HFFc6 (cell line): ENCODE data around the gene SRBD1. TPM values are rescaled to one million over a fixed set of nuclear protein-coding genes. Genes with fewer than 3 reads are reported as not detected.

Experiments used
- DNase-seq: peaks from one replicate; pipeline ENCODE4 v3.0.0-alpha.2; 2018
- H3K27ac Mint-ChIP-seq: 2 replicates; pipeline ENCODE4 v1.8.0; 2020; ENCODE audit warnings: mild to moderate bottlenecking, mixed read lengths
- H3K27me3 Mint-ChIP-seq: 2 replicates; pipeline ENCODE4 v1.8.0; 2021; ENCODE audit warnings: mild to moderate bottlenecking, moderate library complexity, mixed read lengths; ENCODE audit not compliant: insufficient read depth
- H3K36me3 Mint-ChIP-seq: 2 replicates; pipeline ENCODE4 v1.8.0; 2021; ENCODE audit warnings: low read depth, mixed read lengths
- H3K4me1 Mint-ChIP-seq: 2 replicates; pipeline ENCODE4 v1.8.0; 2020; ENCODE audit warnings: low read depth, mixed read lengths
- H3K4me3 Mint-ChIP-seq: 2 replicates; pipeline ENCODE4 v1.8.0; 2020; ENCODE audit warnings: mild to moderate bottlenecking, moderate library complexity, mixed read lengths
- H3K9me3 Mint-ChIP-seq: 2 replicates; pipeline ENCODE4 v1.8.0; 2020; ENCODE audit warnings: mild to moderate bottlenecking, mixed read lengths
- total RNA-seq, 6 experiments: library from RNA; stranded (reverse); fragmentation: NEBNext Ultra II Directional; extraction: Animal tissue kit (Norgen Biotek cat#: 25700); gene quantifications; 2 replicates in 1 of 6; 3 replicates in 5 of 6; pipeline ENCODE4 v1.2.3, GENCODE V29; 2021
- TF ChIP-seq, protein P1 (sequence below): fragments of 200-600 bp; sonication (generic); IDR thresholded peaks from 2 replicates; pipeline ENCODE4 v1.5.0; 2021; ENCODE audit warnings: antibody characterized with exemption, mild to moderate bottlenecking

Gene SRBD1
- total RNA-seq, 6 experiments from 2014 or later, result 9.5 to 13.6 (median 12.4) TPM

DNA sequence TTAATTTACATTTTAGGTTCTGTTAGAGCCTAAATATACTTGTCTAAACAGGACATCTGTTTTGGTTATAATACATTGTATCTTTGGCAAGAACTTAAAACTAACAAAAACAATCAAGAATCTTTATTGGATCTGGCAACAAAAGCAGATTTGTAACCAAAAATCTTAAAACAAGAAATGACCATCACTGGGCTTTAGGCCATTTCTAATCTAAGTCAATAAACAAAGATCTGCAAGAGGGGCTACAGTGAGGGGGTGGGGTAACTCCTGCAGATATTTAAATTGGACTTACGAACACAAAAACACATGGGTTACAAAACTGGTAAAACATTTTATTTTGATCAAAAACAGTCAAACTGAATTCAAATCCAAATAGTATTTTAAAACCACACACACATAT, 77.3 kb downstream of the SRBD1 start:
- TF ChIP-seq, protein P1, sequence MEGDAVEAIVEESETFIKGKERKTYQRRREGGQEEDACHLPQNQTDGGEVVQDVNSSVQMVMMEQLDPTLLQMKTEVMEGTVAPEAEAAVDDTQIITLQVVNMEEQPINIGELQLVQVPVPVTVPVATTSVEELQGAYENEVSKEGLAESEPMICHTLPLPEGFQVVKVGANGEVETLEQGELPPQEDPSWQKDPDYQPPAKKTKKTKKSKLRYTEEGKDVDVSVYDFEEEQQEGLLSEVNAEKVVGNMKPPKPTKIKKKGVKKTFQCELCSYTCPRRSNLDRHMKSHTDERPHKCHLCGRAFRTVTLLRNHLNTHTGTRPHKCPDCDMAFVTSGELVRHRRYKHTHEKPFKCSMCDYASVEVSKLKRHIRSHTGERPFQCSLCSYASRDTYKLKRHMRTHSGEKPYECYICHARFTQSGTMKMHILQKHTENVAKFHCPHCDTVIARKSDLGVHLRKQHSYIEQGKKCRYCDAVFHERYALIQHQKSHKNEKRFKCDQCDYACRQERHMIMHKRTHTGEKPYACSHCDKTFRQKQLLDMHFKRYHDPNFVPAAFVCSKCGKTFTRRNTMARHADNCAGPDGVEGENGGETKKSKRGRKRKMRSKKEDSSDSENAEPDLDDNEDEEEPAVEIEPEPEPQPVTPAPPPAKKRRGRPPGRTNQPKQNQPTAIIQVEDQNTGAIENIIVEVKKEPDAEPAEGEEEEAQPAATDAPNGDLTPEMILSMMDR, result no peak
- no peak for DNase-seq
- Mint-ChIP-seq H3K27me3 (no peaks in the 10 kb centered on the region; the same call in 1 of the 2 replicates), H3K4me3 (no peak overlapping the region), H3K4me1 (no peaks in the 10 kb centered on the region), H3K9me3 (no peaks in the 10 kb centered on the region), H3K27ac (no peak overlapping the region), H3K36me3 (peaks cover 5% of the 10 kb centered on the region; the same call in 1 of the 2 replicates)

DNA sequence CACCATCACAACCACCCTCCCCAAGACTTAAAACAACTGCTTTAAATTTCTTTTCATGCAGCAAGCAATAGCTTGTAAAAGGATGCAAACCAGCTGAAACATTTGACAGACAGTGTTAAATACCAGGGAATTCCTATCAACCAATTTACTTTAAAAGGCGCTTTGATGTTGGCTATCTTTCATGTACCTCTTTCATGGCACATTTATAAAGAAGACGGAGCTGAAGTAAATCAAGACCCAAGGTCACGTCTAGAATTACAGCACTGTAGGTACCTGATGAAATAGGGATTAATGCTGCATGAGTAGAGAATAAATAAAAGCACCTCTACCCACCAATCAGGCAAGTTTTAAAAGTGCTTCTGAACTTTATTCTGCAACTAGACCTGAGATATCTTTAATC, 78.9 kb downstream of the SRBD1 start:
- H3K27ac Mint-ChIP-seq, result no peak overlapping the region
- H3K36me3 Mint-ChIP-seq, result no peaks in the 10 kb centered on the region
- DNase-seq, result no peak
- TF ChIP-seq, protein P1, result no peak
- no peak overlapping the region for H3K4me3 Mint-ChIP-seq
- H3K27me3 Mint-ChIP-seq, result no peaks in the 10 kb centered on the region
- H3K9me3 Mint-ChIP-seq, result no peaks in the 10 kb centered on the region
- H3K4me1 Mint-ChIP-seq, result no peaks in the 10 kb centered on the region

DNA sequence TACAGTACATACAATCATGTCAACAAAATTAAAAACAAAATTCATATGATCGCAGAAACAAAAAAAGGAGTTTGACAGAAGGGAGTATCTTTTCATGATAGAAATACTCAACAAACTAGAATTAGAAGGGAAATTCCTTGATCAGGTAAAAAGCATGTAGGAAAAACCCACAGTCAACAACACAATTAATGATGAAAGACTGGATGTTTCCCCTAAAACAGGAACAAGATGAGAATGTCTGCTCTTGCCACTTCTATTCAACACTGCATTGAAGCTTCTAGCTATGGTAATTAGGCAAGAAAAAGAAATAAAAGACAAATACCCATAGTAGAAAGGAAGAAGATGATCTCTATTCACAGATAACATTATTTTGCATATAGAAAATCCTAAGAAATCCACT, 87.1 kb downstream of the SRBD1 start:
- H3K4me1 Mint-ChIP-seq, result no peaks in the 10 kb centered on the region
- no peaks in the 10 kb centered on the region for H3K9me3 Mint-ChIP-seq
- TF ChIP-seq, protein P1, result no peak
- H3K27ac Mint-ChIP-seq, result no peak overlapping the region
- H3K36me3 Mint-ChIP-seq, result peaks cover 6% of the 10 kb centered on the region
- H3K27me3 Mint-ChIP-seq, result no peaks in the 10 kb centered on the region
- no peak for DNase-seq
- no peak overlapping the region for H3K4me3 Mint-ChIP-seq

DNA sequence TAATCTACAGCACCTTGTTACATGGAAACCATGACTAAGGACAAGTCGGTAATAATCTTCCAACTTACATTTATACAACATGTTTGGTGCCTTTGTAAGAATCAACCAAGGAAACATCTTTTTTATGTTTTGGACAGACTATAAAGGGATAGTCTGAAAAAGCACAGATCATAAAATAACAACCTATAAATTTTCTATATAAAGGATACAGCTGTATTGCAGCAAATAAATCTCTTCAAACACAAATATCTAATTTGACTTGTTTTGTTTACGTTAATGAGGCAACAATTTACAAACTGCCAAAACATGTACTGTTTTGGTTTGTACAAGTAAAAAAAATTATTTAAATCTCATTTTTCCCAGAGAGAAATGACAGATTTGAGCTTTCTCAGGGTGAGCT, 92.5 kb downstream of the SRBD1 start:
- Mint-ChIP-seq H3K4me1 (no peaks in the 10 kb centered on the region), H3K27ac (no peak overlapping the region)

DNA sequence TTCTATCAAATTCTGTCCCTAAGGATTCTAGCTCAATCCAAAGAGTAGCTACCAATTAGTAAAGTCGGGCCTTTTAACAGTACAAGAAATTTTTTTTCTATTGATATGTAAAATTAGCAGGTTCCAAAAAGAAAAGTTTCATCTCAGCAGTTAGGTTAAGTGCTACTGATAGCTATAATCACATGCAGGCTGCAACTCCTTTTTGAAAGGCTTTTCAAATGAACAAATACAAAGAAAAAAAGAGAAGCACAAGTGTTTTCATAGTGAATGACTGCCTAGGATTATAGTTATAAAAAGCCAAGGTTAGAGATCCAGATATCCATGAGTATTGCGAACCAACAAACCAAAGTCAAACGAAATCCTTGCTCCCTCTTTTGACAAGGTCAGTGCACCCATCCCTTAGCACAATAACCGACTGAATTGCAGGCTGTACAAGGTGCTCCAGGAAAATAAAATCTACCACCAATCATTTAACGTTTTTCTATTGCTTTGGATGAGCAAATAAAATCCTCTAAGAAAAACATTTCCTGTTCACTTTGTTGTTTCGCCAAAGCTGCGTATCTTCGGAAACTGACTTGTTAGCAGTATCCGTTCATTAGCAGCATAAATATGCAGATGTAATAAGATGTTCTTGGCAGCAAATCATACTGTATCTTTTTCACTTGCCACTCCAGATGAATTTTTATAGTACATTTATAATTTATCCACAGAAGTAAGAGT, 100.2 kb downstream of the SRBD1 start:
- no peaks in the 10 kb centered on the region for H3K9me3 Mint-ChIP-seq
- no peaks in the 10 kb centered on the region for H3K27me3 Mint-ChIP-seq
- H3K4me3 Mint-ChIP-seq, result no peak overlapping the region
- no peaks in the 10 kb centered on the region for H3K36me3 Mint-ChIP-seq
- H3K4me1 Mint-ChIP-seq, result no peaks in the 10 kb centered on the region
- no peak for DNase-seq
- no peak overlapping the region for H3K27ac Mint-ChIP-seq
- TF ChIP-seq, protein P1, result no peak

More for the DNA sequence above, 92.5 kb downstream of the SRBD1 start:
- Mint-ChIP-seq H3K9me3 (no peaks in the 10 kb centered on the region), H3K27me3 (no peaks in the 10 kb centered on the region), H3K4me3 (no peak overlapping the region), H3K36me3 (no peaks in the 10 kb centered on the region; the same call in 1 of the 2 replicates)
- no peak for DNase-seq
- TF ChIP-seq, protein P1, result no peak
